ENCODE results near the gene MYL7.

DNA sequence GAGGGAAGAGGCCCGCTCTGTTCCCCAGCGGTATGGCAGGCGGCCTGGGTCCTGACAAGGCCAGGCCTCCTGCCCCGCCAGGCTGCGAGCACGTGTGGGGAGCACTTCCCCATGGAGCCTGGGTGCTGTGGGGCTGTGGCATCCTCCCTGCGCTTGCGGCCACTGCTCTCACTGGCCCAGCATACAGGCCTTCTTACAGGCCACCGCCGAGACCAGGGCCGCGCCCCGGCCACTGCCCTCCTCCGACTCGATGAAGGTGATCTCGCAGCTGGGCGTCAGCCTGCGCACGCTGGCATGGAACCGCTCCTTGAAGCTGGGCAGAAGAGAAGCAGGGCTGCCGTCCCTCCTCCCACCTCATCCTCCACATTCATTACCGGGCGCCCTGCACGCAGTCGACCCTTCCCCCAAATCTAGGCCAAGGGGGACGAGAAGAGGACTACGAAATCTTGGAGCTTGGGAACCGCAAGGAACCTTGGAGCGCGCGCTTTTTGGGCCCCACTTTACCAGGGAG, 3.9 kb upstream of the MYL7 start:
- TF ChIP-seq CTCF (conservative IDR thresholded peaks at IDR 0.05 in 1 of 2, IDR thresholded peaks at IDR 0.05 in 1 of 2; ENCODE audit: extremely low read depth in 1 of 2, insufficient read depth in 1 of 2, low read depth in 1 of 2, low read length in 2 of 2) (no peak), EZH2 (IDR thresholded peaks at IDR 0.05; ENCODE audit: borderline replicate concordance, low read length) (no peak)

Measured in mammary epithelial cell (primary cell).